ENCODE data around the gene TWSG1. TPM values are rescaled to one million over a fixed set of nuclear protein-coding genes. Genes with fewer than 3 reads are reported as not detected.

Gene TWSG1
- total RNA-seq, 1 experiment from 2014 or later, result 43.7 TPM

GRCh38 chr18:9361191-9361590 is 26.6 kb downstream of the TWSG1 start:
- Mint-ChIP-seq H3K9me3 (ENCODE audit: unreplicated experiment) (no peaks in the 10 kb centered on the region), H3K36me3 (ENCODE audit: insufficient read depth, unreplicated experiment) (peaks cover 6% of the 10 kb centered on the region), H3K27me3 (ENCODE audit: insufficient read depth, unreplicated experiment) (no peaks in the 10 kb centered on the region), H3K27ac (ENCODE audit: unreplicated experiment) (no peak overlapping the region), H3K4me1 (ENCODE audit: low read depth, unreplicated experiment) (peaks cover 19% of the 10 kb centered on the region), H3K4me3 (ENCODE audit: unreplicated experiment) (no peak overlapping the region)
- CTCF ChIA-PET, result no interaction called here
- Histone ChIP-seq H3K27me3 (replicated peaks; ENCODE audit: control insufficient read depth, insufficient read depth, low read length) (no peaks in the 10 kb centered on the region), H3K4me1 (peaks cover 36% of the 10 kb centered on the region), H3K4me3 (ENCODE audit: low read depth, low read length) (no peak overlapping the region), H3K9me3 (0 out of 2 replicates have a peak, but pooled peaks cover 4% of the 10 kb centered on the region), H3K36me3 (ENCODE audit: control insufficient read depth, insufficient read depth, low read length) (no peaks in the 10 kb centered on the region)
- DNase-seq, result no peak
- no TSS peak for BruUV-seq (replicated peaks)
- TF ChIP-seq CTCF (IDR thresholded peaks at IDR 0.05; ENCODE audit: insufficient read depth in 1 of 2, low read depth in 1 of 2, low read length in 1 of 2, severe bottlenecking in 1 of 2, unreplicated experiment in 1 of 2), result no peak
- intact Hi-C loops (cut with micrococcal nuclease; ENCODE audit: unreplicated experiment), result loop anchor here (10.0 kb wide), 1 partner anchor 154 kb away; no protein-coding TSS in a partner anchor
- POLR2A ChIA-PET, result no interaction called here

DNA sequence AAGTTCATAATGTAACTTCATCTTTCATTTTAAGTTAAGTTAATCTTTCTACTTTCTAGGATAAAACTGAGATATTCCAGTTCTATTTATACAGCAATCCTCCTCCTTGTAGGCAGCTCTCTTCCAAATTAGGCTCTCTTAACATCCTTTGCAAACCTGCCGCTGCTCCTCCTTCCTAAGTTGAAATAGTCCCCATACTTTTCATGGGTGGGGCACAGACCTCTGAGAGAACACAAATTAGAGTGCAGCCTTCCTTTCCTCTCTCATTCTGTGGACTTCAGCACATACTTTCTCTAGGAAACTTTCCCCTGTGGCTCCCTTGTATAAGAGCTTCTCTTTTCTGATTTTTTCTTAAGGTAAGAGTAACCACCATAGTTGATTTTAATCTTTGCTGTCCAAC is 28.3 kb downstream of the TWSG1 start:
- peaks cover 37% of the 10 kb centered on the region for H3K4me1 ChIP-seq
- ChIA-PET CTCF (interaction anchor here (0.5 to 0.9 kb wide), 2 partner anchors 29 to 373 kb away, joined by 5 to 6 read pairs; partner anchors contain the start of gene TWSG1), POLR2A (interaction anchor here (0.6 to 1.2 kb wide), 3 partner anchors 22 to 112 kb away, joined by 3 to 6 read pairs (median 5); partner anchors contain the start of gene RALBP1)
- H3K9me3 Mint-ChIP-seq (ENCODE audit: unreplicated experiment), result no peaks in the 10 kb centered on the region
- peaks cover 14% of the 10 kb centered on the region for H3K36me3 Mint-ChIP-seq (ENCODE audit: insufficient read depth, unreplicated experiment)
- no peak for TF ChIP-seq CTCF (IDR thresholded peaks at IDR 0.05; ENCODE audit: insufficient read depth in 1 of 2, low read depth in 1 of 2, low read length in 1 of 2, severe bottlenecking in 1 of 2, unreplicated experiment in 1 of 2)
- no TSS peak for BruUV-seq (replicated peaks)
- H3K4me3 ChIP-seq (ENCODE audit: low read depth, low read length), result no peak overlapping the region
- H3K4me3 Mint-ChIP-seq (ENCODE audit: unreplicated experiment), result peak overlapping the region; percentile 30
- peak; percentile 59 to 69 for DNase-seq
- 0 out of 2 replicates have a peak, but pooled peaks cover 4% of the 10 kb centered on the region for H3K9me3 ChIP-seq
- H3K27me3 Mint-ChIP-seq (ENCODE audit: insufficient read depth, unreplicated experiment), result no peaks in the 10 kb centered on the region
- H3K4me1 Mint-ChIP-seq (ENCODE audit: low read depth, unreplicated experiment), result peaks cover 22% of the 10 kb centered on the region
- no peaks in the 10 kb centered on the region for H3K27me3 ChIP-seq (replicated peaks; ENCODE audit: control insufficient read depth, insufficient read depth, low read length)
- H3K27ac Mint-ChIP-seq (ENCODE audit: unreplicated experiment), result peak overlapping the region; percentile 74
- intact Hi-C loops (cut with micrococcal nuclease; ENCODE audit: unreplicated experiment), result loop anchor here (1.0 to 10.0 kb wide), 3 partner anchors 15 to 152 kb away; partner anchors contain the start of gene TWSG1
- H3K36me3 ChIP-seq (ENCODE audit: control insufficient read depth, insufficient read depth, low read length), result no peaks in the 10 kb centered on the region

DNA sequence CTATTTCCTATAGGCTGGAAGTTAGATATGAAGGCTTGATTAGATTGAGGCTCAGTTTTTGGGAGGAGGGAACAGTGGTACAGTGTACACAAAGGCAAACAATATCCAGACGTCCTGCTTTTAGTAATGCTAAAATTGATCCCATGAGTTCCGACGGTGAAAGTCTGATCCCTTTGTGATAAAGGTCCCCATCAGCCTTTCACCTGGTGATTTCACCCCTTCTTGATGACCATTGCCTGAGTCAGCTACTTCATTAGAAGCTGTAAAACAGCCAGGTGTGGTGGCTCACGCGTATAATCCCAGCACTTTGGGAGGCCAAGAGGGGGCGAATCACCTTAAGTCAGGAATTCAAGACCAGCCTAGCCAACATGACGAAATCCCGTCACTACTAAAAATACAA is 29.7 kb downstream of the TWSG1 start:
- Mint-ChIP-seq H3K27ac (ENCODE audit: unreplicated experiment) (peak overlapping the region; percentile 74), H3K36me3 (ENCODE audit: insufficient read depth, unreplicated experiment) (peaks cover 21% of the 10 kb centered on the region), H3K4me1 (ENCODE audit: low read depth, unreplicated experiment) (peaks cover 22% of the 10 kb centered on the region), H3K27me3 (ENCODE audit: insufficient read depth, unreplicated experiment) (no peaks in the 10 kb centered on the region), H3K4me3 (ENCODE audit: unreplicated experiment) (peak overlapping the region; percentile 14), H3K9me3 (ENCODE audit: unreplicated experiment) (no peaks in the 10 kb centered on the region)
- Histone ChIP-seq H3K4me1 (peaks cover 37% of the 10 kb centered on the region), H3K36me3 (ENCODE audit: control insufficient read depth, insufficient read depth, low read length) (no peaks in the 10 kb centered on the region), H3K27me3 (replicated peaks; ENCODE audit: control insufficient read depth, insufficient read depth, low read length) (no peaks in the 10 kb centered on the region), H3K9me3 (0 out of 2 replicates have a peak, but pooled peaks cover 4% of the 10 kb centered on the region), H3K4me3 (ENCODE audit: low read depth, low read length) (no peak overlapping the region)
- TF ChIP-seq CTCF (IDR thresholded peaks at IDR 0.05; ENCODE audit: insufficient read depth in 1 of 2, low read depth in 1 of 2, low read length in 1 of 2, severe bottlenecking in 1 of 2, unreplicated experiment in 1 of 2), result no peak
- no TSS peak for BruUV-seq (replicated peaks)
- ChIA-PET POLR2A (no interaction called here), CTCF (interaction anchor here (0.6 kb wide), 1 partner anchor 38 kb away, joined by 3 read pairs; no protein-coding TSS in a partner anchor)
- no peak for DNase-seq
- intact Hi-C loops (cut with micrococcal nuclease; ENCODE audit: unreplicated experiment), result loop anchor here (10.0 kb wide), 1 partner anchor 151 kb away; no protein-coding TSS in a partner anchor
